T-helper 17 cell (primary cell): ENCODE measurements around the gene WDFY2. TPM values are rescaled to one million over a fixed set of nuclear protein-coding genes. Genes with fewer than 3 reads are reported as not detected.
A peak's percentile ranks its signal among the peaks of the same experiment; 100 is the strongest.
"Not testable (repeated sequence)": the region's sequence is repeated elsewhere in the genome, so short reads cannot be mapped to it uniquely, and the experiment has no call there.

ENCODE experiments used
- ATAC-seq: fragments of 150-1000 bp; cut with Tn5 transposase; 2 replicates; pipeline ENCODE4 v1.10.0; 2021; ENCODE audit warnings: mild to moderate bottlenecking, moderate library complexity
- DNase-seq, 3 donors: peaks; one replicate each; pipeline versions ENCODE4 v3.0.0 to v3.0.0-alpha.2; 2020 to 2021
- H3K9me3 ChIP-seq: one replicate; pipeline ENCODE4 v1.7.0; 2013; ENCODE audit warnings: low read length, mild to moderate bottlenecking; ENCODE audit not compliant: control insufficient read depth, poor library complexity, severe bottlenecking
- H3K27ac Mint-ChIP-seq: one replicate; pipeline ENCODE4 v1.8.0; 2022; ENCODE audit warnings: mild to moderate bottlenecking, moderate library complexity, mixed read lengths
- H3K27me3 Mint-ChIP-seq: one replicate; pipeline ENCODE4 v1.8.0; 2022; ENCODE audit warnings: mixed read lengths
- H3K36me3 Mint-ChIP-seq: one replicate; pipeline ENCODE4 v1.8.0; 2022; ENCODE audit warnings: low read depth, mixed read lengths
- H3K4me1 Mint-ChIP-seq: one replicate; pipeline ENCODE4 v1.8.0; 2022; ENCODE audit warnings: mild to moderate bottlenecking, mixed read lengths
- H3K4me3 Mint-ChIP-seq: one replicate; pipeline ENCODE4 v1.8.0; 2022; ENCODE audit warnings: mild to moderate bottlenecking, moderate library complexity, mixed read lengths
- total RNA-seq, 4 donors: library from RNA in 2 of 4; stranded (reverse) in 2 of 4; gene quantifications; one replicate each; pipeline ENCODE4 v1.2.3 and lab custom pipeline; 2022 to 2026

Gene WDFY2
- total RNA-seq, 2 donors from 2014 or later: 41.5 to 52.2 TPM

DNA sequence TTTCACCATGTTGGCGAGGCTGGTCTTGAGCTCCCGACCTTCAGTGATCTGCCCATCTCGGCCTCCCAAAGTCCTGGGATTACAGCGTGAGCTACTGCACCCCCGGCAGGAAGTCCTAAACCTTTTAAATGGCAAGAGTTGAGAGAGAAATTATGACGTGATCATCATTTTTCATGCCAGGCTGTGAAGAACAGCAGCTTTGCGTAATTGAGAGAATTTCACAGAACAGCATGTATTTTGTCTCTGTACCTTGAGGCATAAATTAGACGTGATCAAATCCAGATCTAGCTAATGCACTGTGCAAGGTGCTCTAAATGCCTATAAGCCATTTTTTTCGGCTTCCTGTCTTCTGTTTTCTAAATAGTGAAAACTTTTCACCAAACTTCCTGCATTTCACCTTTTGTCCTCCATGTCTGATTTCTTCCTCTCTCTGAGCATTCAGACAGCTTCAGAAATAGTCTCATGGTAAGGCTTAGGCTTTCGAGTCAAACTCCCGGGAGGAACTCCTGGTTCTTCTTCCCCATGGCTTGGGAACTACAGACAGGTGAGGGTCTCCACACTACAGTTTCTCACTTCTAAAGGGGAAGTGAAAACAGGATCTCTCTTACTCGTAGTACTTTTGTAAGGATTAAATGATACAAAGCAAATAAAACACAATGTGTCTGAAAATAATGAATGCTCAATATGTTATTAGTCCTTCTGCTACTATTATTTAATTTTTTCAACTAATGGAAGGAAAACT lies 51.0 kb downstream of the WDFY2 start:
- peak overlapping the region; percentile 86 for H3K27ac Mint-ChIP-seq
- H3K36me3 Mint-ChIP-seq: peaks cover 2% of the 10 kb centered on the region
- ATAC-seq (peak; percentile 67), DNase-seq (no peak)
- no peaks in the 10 kb centered on the region for H3K27me3 Mint-ChIP-seq
- H3K4me1 Mint-ChIP-seq: peaks cover 52% of the 10 kb centered on the region
- no peaks in the 10 kb centered on the region for H3K9me3 ChIP-seq
- peak overlapping the region; percentile 63 for H3K4me3 Mint-ChIP-seq

DNA sequence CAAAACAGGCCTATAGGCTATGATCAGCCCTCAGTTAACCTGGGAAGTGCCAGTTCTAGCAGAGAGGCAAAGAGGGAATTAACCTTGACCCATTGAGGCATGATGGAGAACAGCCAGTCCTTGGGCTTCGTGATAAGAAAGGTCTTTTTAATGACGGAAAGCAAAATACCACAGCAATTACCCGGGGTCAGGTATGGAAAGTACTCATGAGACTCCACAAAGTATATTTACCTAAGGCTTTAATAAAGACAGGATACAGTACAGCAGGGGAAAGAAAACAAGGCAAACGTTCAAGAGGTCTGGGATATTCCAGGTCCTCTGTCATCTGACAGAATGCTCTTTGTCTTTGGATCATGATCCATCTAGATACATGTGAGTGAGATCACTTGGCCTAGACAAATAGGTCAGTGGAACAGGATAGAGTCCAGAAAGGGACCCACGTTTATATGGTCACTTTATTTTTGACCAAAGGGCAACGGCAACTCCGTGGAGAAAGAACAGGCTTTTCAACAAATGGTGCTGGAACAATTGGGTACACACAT lies 52.2 kb downstream of the WDFY2 start:
- H3K4me3 Mint-ChIP-seq: no peak overlapping the region
- no peak for DNase-seq
- no peaks in the 10 kb centered on the region for H3K27me3 Mint-ChIP-seq
- peak overlapping the region; percentile 86 for H3K27ac Mint-ChIP-seq
- H3K9me3 ChIP-seq: no peaks in the 10 kb centered on the region
- H3K36me3 Mint-ChIP-seq: peaks cover 2% of the 10 kb centered on the region
- ATAC-seq: no peak
- H3K4me1 Mint-ChIP-seq: peaks cover 50% of the 10 kb centered on the region

DNA sequence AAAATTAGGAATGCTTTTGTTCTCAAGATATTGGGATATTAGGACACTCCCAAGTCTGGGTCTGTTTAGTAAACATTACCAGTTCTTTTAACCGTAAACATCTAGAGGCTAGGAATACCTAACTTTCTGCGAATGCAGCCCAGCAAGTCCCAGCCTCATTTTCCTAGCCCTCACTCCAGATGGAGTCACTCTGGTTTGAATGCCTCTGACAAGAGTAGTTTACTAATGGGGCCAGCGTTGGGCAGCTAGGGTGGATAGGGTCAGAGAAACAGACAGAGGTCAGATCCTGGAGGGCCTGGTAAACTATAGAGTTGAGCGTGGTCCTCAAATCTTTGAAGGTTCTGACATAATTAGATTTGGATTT lies 53.6 kb downstream of the WDFY2 start:
- Mint-ChIP-seq H3K4me3 (peak overlapping the region; percentile 55), H3K36me3 (peaks cover 5% of the 10 kb centered on the region), H3K27me3 (no peaks in the 10 kb centered on the region), H3K27ac (peak overlapping the region; percentile 45), H3K4me1 (peaks cover 44% of the 10 kb centered on the region)
- no peaks in the 10 kb centered on the region for H3K9me3 ChIP-seq
- ATAC-seq (no peak), DNase-seq (no peak)

DNA sequence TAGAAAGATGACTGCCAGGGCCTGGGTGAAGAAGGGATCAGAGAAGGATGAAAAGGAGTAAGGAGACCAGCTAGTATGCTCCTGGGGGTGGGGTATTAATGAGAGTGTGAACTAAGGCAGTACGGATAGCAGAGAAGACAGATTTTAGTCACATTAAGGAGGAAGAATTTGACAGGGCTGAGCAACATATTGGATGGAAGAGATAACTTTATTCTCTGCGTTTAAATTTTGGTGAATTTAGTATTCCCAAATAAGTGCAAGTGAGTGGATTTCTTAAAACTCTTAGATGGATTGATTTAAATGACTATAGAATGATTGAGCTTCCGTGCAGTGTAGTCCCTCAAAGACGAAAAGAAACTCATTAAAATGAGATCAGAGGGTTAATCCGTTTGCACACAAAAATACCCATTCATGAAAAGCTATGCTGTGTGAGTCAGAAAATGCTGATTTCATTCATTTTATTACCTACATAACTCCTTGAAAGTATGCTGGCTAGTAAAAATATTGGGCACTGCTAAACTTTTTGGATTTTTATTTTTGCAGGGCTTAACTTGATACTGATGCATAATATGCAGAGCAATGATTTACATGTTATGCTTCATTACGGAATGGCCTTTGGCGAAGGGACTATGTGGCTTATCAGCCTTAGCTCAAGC lies 54.1 kb downstream of the WDFY2 start:
- ATAC-seq (no peak), DNase-seq (no peak)
- Mint-ChIP-seq H3K36me3 (peaks cover 5% of the 10 kb centered on the region), H3K4me3 (peak overlapping the region; percentile 55), H3K27me3 (no peaks in the 10 kb centered on the region), H3K4me1 (peaks cover 42% of the 10 kb centered on the region), H3K27ac (peak overlapping the region; percentile 45)
- no peaks in the 10 kb centered on the region for H3K9me3 ChIP-seq

DNA sequence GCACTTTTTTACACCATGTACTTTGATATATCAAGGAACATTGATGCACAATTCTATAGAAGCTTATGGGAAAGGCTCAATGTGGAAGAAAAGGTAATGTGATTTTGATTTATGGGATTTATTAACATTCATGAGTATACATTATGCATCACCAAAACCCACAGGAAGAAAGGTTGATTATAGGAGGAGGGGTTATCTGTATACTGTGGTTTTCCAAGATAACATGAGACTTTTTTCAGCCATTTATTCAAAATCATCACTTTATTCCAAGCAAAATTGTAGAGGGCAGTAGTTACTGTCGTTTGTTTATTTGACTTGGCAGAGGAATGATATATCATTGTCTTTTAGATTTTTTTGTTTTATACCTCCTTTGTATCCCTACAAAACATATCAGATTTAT lies 54.9 kb downstream of the WDFY2 start:
- no peak overlapping the region for H3K27ac Mint-ChIP-seq

DNA sequence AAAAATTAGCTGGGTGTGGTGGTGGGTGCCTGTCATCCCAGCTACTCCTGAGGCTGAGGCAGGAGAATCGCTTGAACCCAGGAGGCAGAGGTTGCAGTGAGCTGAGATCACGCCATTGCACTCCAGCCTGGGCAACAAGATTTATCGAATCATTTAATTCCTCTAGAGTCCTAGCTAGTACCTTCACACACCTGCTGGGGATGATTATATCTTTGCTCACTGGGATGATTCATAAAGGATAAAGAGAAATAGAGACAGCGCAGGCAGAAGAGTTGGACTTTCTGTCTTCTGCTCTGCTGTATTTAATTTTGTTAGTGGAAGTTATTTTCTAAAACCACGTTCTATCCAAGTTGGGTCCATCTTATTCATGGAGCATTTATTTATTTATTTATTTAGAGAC lies 56.4 kb downstream of the WDFY2 start:
- H3K9me3 ChIP-seq, H3K4me3 Mint-ChIP-seq, H3K27me3 Mint-ChIP-seq, DNase-seq, ATAC-seq, H3K27ac Mint-ChIP-seq, H3K36me3 Mint-ChIP-seq: not testable (repeated sequence)
- peaks cover 53% of the 10 kb centered on the region for H3K4me1 Mint-ChIP-seq

More for the DNA sequence above, 54.9 kb downstream of the WDFY2 start:
- Mint-ChIP-seq H3K36me3 (peaks cover 5% of the 10 kb centered on the region), H3K4me1 (peaks cover 46% of the 10 kb centered on the region), H3K4me3 (no peak overlapping the region), H3K27me3 (no peaks in the 10 kb centered on the region)
- DNase-seq (no peak), ATAC-seq (no peak)
- no peaks in the 10 kb centered on the region for H3K9me3 ChIP-seq

- ATAC-seq (no peak), DNase-seq (no peak)
- peaks cover 6% of the 10 kb centered on the region for H3K36me3 Mint-ChIP-seq
- H3K9me3 ChIP-seq: no peaks in the 10 kb centered on the region
- H3K4me1 Mint-ChIP-seq: peaks cover 50% of the 10 kb centered on the region
- peak overlapping the region; percentile 99 for H3K27ac Mint-ChIP-seq
- H3K27me3 Mint-ChIP-seq: no peaks in the 10 kb centered on the region
- H3K4me3 Mint-ChIP-seq: peak overlapping the region; percentile 70
Measured at GRCh38 chr13:51643105-51643881, 59.0 kb downstream of the WDFY2 start.

GRCh38 chr13:51643882-51644281 lies 59.6 kb downstream of the WDFY2 start:
- no peak for DNase-seq
- Mint-ChIP-seq H3K27me3 (no peaks in the 10 kb centered on the region), H3K4me3 (peak overlapping the region; percentile 70), H3K27ac (peak overlapping the region; percentile 99), H3K4me1 (peaks cover 49% of the 10 kb centered on the region), H3K36me3 (peaks cover 6% of the 10 kb centered on the region)
- no peaks in the 10 kb centered on the region for H3K9me3 ChIP-seq
- ATAC-seq: no peak

DNA sequence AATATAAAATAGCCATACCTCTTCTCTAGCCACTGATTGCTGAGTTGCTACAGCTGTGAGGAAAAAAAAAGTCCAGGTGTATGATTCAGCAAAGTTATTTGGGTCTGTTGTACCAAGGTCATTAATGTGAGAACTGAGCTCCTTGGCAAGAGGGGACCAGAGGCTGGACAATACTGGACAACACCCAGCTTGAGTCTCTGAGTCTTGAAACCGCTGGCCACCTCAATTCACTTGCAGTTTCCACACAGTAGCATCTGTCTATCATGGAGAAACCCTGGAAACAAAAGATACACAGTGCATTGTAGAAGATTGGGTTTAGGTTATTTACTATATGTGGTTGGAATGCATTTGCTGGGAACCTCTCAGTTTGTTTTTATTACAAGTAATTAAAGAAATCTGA lies 60.4 kb downstream of the WDFY2 start:
- ATAC-seq: peak; percentile 26
- H3K27ac Mint-ChIP-seq: peak overlapping the region; percentile 99
- H3K9me3 ChIP-seq: no peaks in the 10 kb centered on the region
- H3K27me3 Mint-ChIP-seq: no peaks in the 10 kb centered on the region
- H3K4me3 Mint-ChIP-seq: peak overlapping the region; percentile 80
- DNase-seq: no peak
- H3K4me1 Mint-ChIP-seq: peaks cover 45% of the 10 kb centered on the region
- H3K36me3 Mint-ChIP-seq: peaks cover 6% of the 10 kb centered on the region

DNA sequence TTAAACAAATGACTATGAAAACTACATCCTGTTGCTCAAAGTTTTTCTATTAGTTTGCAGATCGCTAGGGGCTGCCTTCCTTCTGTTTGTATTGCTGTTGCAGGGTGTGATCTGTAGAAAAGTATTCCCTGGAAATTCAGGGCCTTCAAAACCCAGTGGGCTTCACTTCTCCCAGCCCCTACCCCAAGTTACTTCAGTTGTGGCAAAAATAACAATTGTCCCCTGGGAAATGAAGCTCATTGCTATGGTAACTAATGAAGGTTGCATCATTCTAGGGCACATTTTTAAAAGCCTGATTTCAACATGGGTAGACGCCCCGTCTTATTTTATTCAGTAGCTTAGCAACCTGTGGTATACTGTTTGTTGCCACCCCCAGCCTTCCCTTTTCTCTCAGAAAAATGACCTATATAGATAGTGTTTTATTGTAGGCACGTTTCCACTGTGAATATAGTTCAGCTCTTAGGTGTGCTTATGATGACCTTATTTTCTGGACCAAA lies 60.9 kb downstream of the WDFY2 start:
- ATAC-seq: peak; percentile 86
- H3K4me3 Mint-ChIP-seq: peak overlapping the region; percentile 80
- H3K27me3 Mint-ChIP-seq: no peaks in the 10 kb centered on the region
- H3K4me1 Mint-ChIP-seq: peaks cover 46% of the 10 kb centered on the region
- peaks cover 6% of the 10 kb centered on the region for H3K36me3 Mint-ChIP-seq
- peak overlapping the region; percentile 99 for H3K27ac Mint-ChIP-seq
- no peaks in the 10 kb centered on the region for H3K9me3 ChIP-seq
- DNase-seq: peak in 2 of 3 donors; percentile 24 to 40

GRCh38 chr13:51645761-51646670 lies 61.8 kb downstream of the WDFY2 start:
- Mint-ChIP-seq H3K4me3 (peak overlapping the region; percentile 80), H3K36me3 (peaks cover 6% of the 10 kb centered on the region), H3K27me3 (no peaks in the 10 kb centered on the region), H3K27ac (peak overlapping the region; percentile 99), H3K4me1 (peaks cover 48% of the 10 kb centered on the region)
- DNase-seq: peak in 1 of 3 donors; percentile 25
- peak; percentile 57 for ATAC-seq
- no peaks in the 10 kb centered on the region for H3K9me3 ChIP-seq

GRCh38 chr13:51647067-51647466 lies 62.8 kb downstream of the WDFY2 start:
- Mint-ChIP-seq H3K4me3 (no peak overlapping the region), H3K27ac (peak overlapping the region; percentile 99), H3K4me1 (peaks cover 54% of the 10 kb centered on the region), H3K36me3 (peaks cover 3% of the 10 kb centered on the region), H3K27me3 (no peaks in the 10 kb centered on the region)
- no peak for DNase-seq
- H3K9me3 ChIP-seq: no peaks in the 10 kb centered on the region
- no peak for ATAC-seq
